NCI-H2227 (cell line): ENCODE results near the gene VPS35L.
A peak's percentile ranks its signal among the peaks of the same experiment; 100 is the strongest.
"Not testable (repeated sequence)": the region's sequence is repeated elsewhere in the genome, so short reads cannot be mapped to it uniquely, and the experiment has no call there.

Experiments used
- DNase-seq: peaks from one replicate; lab custom pipeline; 2025; ENCODE audit not compliant: unreplicated experiment; lab: John Stamatoyannopoulos, UW

Gene VPS35L

DNA sequence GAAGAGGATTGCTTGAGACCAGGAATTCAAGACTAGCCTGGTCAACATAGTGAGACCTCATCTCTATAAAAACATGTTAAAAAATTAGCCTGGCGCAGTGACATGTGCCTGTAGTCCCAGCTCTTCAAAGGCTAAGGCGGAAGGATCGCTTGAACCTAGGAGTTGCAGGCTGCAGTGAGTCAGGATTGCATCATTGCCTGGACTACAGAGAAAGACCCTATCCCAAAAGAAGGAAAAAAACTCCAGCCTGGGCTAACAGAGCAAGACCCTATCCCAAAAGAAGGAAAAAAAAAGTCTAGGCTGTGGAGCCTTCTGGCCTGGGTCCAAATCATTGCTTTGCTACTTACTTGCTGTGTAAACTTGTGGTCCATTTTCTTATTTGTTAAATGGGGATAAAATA, 26.8 kb upstream of the VPS35L start:
- DNase-seq: no peak

DNA sequence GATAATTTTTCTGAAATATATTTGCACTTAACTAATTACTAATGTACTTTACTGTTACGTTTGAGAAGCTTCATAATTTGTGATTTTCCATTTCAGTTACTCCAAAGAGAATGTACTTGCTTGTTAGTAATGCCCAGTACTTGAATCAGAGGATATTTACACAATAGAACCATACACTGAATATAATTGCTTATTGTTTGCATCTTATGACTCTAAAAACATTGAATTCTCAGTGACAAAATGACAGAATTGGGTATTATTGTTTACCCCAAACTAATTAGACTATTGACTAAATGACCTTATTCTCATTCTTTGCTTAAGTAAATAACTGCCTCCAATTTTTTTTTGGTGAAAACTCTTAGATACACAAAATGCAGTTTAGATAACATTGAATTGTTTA, 22.9 kb upstream of the VPS35L start:
- no peak for DNase-seq

DNA sequence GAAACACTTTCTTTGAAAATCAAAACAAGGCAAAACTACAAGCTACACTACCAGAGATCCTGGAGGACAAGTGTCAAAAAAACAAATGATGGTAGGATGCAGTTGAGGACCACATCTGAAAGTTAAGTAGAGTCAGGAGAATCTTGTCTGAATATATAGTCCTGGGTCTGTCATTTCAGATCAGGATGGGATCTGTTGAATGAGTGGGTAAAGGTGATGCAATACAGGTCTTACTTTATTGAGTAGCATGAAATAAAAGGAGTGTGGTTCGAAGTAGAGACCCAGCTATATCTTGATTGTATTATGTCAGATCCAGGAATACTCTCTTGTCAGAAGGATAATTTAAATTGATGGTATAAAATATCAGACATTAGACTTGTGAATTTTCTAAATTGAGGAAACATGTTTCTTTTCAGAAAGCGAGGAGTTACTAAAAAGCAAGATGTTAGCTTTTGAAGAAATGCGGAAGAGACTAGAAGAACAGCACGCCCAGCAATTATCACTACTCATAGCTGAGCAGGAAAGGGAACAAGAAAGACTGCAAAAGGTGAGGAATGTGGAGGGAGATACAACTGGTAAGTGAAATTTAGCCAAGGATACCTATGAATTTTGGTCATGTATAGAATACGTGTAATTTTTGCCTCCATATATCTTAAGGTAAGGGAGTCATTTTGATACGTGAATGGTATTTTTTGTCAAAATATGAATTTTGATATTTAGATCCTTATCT, 15.1 kb upstream of the VPS35L start:
- no peak for DNase-seq

DNA sequence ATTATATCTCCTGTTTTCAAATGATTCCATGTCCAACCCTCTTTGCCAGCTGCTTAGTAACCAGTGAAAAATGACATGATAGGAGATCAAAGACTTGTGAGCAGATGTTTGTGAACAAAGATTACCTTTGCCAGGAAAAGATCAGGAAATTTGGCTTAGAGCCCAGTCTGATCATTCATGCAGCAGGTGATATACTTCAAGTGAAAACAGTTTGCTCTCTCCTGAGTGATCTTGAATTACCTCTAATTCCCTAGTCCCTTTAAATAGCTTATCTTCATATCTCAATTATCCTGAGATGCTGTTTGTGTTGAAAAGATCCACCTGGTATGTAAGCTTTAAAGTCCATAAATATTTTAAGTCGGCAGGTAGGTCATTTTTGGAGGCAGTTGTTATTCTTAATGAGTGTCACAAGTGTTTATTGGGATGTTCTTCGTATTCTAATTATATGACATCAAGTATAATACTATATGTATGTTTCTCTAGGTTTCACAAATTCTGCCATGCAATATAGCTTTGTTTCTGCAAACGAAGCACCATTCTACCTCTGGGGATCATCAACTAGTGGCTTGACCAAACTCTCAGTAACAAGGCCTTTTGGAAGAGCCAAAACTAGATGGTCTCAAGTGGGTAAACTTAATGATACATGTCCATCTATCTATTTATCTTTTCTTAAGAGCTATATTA, 13.2 kb upstream of the VPS35L start:
- DNase-seq: peak; percentile 75

DNA sequence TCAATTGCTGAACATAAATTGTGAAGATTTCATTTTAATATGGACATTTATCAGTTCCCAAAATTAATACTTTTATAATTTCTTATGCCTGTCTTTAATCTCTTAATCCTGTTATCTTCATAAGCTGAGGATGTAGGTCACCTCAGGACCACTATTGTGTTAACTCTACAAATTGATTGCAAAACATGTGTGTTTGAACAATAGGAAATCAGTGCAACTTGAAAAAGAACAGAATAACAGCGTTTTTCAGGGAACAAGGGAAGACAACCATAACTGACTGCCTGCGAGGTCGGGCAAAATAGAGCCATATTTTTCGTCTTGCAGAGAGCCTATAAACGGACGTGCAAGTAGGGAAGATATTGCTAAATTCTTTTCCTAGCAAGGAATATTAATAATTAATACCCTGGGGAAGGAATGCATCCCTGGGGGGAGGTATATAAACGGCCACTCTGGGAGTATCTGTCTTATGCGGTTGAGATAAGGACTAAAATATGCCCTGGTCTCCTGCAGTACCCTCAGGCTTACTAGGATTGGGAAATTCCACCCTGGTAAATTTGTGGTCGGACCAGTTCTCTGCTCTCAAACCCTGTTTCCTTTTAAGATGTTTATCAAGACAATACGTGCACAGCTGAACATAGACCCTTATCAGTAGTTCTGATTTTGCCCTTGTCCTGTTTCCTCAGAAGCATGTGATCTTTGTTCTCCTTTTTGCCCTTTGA, 12.1 kb upstream of the VPS35L start:
- not testable (repeated sequence) for DNase-seq

DNA sequence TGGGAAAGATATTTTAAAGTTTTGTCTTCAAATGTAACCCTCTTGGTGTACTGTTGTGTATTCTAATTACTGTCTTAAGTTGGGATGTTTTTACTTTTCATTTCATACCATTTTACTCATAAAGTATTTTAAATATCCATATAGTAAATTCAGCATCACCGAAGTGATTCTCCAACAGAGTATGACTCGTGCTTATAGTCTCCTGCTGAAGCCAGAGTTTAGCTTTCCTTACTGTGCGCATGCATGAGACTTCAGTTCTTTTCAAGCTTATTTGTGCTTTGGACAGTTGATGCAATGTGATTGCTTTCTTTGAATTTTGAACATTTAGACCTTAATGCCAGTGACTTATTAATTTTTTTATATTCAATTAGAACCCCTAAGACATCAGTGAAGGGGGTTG, 7.4 kb upstream of the VPS35L start:
- DNase-seq: no peak

DNA sequence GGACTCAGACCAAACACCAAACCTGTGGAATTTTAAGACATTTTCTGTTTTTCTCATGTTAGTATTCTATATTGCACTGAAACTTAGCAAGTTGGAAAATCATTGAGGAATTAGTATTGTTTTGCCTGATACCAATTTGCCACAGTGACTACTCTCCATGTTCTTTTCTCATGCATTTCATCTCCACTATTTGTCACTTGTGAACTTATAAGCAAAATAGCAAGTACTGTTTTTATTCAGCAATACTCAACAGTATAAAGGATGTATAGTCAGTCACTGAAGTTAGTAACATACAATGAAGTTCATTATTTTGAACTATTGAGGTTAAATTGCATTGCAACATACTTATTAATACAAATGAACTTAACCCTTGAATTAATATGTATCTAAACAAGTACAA, 5.8 kb upstream of the VPS35L start:
- DNase-seq: no peak

DNA sequence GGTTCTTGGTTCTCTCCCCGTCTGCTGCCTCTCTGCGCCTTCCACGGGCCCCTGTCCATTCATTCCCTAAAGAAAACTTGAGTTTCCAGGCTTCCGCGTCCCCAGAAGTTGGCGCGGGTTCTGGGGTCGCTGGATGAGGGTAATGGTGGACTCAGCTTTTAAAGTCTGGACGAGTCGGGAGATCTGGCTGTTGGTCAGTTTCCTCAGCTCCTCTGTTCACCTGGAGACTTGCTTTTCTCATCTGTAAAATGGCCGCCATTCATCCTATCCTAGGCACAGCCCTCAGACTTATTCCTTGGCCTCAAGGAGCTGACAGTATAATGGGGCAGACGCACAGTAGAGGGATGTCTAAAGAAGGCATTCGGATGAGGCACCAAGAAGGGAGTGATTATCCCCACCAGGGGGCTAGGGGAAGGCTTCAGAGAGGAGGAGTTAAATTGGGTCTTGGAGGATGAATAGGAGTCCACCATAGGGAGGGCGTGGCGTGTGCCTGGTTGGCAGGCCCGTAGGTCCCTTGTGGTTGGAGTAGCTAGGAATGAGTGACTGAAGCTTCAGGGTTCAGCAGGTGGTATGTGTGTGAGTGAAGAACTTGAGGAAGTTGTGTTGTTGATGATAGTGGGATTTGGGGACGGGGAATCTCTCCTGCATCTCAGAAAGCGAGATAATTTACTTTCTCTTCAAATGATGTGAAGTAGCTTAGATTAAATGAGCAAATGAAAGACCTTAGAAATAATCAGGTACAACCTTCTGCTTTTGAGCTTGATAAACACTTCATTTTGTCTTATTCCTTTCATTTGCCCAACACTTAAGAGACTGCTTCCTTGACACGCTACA, 652 bp downstream of the VPS35L start:
- DNase-seq: peak; percentile 56

DNA sequence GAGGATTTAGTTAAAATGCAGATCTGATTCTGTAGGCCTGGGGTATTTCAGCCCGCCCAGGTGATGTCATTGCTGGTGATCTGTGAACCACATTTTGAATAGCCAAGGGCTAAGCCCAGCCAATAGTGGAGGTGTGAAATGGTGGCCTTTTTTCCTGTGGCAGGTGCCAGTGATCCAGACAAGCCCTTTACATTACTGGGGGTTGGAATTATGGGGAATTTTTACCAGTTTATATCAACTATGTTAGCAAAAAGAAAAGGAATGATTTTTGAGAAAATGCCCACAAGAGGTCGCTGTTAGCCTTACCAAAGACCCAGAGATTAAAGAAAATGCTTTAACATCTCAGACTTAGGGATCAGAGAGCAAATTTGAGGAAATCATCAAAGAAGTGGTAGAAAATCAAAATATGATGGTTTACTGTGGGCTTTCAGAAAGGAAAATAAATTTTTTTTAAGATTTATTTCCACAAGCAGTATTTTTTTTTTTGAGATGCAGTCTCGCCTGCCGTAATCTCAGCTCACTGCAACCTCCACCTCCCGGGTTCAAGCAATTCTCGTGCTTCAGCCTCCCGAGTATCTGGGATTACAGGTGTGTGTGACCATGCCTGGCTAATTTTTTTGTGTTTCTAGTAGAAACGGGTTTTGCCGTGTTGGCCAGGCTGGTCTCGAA, 3.9 kb downstream of the VPS35L start:
- peak; percentile 59 for DNase-seq

DNA sequence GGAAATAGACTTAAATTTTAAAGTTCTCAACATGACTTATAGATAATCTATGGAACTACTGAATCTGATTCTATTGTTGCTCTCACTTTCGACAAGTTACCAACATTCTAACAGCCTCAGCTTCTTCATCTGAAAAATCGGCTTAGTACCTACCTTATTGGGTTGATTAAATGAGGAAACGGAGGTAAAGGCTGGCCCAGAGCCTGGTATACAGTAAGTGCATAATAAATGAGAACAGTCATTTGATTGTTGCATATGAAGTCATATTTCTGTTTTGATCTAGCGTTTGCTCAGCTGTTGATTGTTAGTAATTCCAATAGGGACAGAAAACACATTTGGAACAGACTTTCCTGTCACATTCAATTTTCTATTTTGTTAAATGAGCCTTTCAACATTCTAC, 4.6 kb downstream of the VPS35L start:
- no peak for DNase-seq

DNA sequence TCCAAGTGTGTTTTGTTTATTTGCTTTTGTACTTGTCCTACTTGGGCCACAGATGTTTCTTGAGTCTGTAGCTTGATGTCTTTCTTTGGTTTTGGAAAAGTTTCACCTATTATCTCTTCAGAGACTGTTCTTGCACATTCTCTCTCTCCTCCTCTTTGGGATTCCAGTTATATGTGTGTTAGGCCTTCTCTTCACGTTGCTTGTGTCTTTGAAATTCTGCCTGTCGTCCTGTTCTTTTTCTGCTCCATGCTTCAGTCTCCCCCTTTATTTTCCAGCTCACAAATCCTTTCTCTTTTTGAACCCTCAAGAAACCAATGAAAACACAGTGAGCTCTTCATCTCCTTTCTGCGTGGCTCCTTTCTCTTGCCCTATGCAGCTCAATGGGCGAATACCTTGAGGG, 7.9 kb downstream of the VPS35L start:
- DNase-seq: no peak

DNA sequence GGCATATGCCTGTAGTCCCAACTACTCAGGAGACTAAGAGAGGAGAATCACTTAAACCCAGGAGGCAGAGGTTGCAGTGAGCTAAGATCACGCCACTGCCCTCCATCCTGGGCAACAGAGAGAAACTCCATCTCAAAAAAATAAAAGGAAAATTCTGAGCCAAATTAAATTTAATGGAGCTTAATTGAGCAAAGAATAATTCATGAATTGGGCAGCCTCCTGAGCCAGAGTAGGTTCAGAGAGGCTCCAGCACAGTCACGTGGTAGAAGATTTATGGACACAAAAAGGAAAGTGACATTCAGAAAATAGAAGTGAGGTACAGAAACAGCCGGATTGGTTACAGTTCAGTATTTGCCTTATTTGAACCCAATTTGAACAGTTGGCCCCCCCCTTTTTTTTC, 10.9 kb downstream of the VPS35L start:
- DNase-seq: no peak

DNA sequence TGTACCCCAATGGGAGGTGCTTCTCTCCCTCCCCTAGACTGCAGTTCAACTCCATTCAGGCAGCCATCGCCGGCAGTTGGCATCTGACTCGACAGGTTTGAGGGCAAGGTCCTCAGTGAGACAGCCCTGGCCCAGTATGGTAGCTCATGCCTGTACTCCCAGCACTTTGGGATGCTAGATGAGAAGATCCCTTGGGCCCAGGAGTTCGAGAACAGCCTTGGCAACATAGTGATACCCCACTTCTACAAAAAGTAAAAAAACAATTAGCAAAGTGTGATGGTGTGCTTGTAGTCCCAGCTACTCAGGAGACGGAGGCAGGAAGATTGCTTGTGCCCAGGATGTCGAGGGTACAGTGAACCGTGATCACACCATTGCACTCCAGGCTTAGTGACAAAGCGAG, 12.1 kb downstream of the VPS35L start:
- no peak for DNase-seq

DNA sequence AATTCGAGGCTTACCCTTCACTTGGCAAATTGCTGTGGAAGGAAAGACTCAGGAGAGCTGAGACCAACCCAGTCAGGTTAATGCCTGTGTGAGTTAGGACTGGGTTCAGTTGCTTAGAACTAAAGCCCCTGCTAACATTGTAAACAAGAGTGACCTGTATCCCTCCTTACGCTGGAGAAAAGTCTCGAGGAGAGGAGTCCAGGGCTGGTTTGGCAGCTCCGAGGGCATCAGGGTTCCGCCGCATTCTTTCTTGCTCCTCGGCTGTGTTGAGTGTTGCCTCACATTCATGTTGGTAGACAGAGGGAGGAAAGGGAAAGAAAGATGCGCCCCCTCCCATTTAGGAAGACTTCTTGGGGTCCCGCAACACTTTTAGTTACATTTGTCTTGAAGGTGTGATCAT, 18.5 kb downstream of the VPS35L start:
- no peak for DNase-seq

DNA sequence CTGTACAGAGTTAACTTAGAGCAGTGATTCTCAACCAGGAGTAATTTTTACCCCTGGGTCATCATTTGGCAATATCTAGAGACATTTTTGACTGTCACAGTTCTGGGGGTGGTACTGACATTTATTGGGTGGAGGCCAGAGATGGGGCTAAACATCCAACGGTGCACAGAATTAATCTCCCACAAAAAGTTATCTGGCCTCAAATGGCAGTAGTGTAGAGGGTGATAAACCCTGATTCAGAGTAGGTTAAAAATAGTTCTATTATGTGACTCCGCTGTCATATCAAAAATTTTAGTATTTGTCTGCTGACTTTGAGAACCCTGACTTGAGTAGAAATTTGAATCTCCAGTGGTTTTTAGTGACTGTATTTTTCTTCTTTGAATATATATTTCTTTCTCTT, 19.1 kb downstream of the VPS35L start:
- no peak for DNase-seq

DNA sequence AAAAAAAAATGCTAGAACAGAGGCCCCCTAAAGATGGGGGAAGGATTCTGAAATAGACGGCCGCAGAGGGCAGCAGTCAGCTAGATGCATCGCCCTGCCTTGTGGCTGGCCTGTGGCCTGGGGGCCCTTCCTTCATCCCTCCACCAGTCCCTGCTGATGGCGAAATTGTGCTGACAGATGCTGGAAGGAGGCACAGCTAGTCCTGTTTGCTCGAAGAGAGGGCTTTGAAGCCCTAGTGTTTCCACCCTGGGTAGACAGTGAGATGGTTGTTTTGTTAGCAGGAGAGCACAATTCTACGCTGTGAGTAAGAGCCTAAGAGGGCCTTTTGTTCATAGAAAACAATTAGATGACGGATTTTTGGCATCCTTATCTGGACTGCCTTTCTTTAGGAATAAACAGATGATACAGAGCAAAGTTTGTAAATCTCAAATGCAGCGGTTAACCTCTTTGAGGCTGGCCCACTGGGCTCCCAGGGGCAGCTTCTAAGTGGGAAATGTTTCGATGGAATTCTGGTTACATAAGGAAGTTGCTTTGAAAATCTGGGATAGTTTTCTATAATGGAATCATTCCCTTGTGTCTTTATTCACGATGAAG, 23.0 kb downstream of the VPS35L start:
- DNase-seq: no peak

DNA sequence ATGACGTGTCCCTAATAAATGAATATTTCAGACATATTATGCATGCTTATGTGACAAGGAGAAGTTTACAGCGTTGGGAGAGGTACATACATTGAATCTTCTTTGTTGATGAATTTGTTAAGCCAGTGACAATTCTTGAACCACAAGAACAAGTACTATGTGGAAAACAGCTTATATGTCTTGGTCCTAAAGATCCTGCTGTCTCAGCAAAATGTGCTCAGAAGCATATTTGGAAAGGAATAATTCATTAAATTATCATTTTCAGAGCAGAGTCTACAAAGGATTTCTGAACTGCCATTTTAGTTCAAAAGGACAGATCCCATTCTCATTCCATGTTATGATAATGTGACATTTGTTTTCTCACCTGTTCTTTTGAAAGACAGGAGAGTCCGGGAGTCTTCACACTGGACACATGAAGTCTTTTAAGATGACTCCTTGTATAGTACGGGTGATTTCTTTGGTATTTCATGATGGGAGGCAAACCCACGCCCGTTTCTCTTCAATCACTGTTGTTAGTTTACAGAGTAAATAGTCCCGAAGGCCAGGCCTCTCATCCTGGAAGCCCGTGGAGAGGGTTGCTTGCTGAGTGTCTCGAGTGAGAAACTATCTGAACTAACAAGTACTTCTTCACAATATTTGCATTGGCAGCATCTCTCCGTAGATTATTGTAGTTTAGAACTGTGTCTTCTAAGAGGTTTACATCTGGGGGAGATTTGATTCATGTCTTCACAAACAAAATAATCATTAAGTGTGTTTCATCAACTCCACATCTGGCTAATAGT, 26.7 kb downstream of the VPS35L start:
- no peak for DNase-seq

DNA sequence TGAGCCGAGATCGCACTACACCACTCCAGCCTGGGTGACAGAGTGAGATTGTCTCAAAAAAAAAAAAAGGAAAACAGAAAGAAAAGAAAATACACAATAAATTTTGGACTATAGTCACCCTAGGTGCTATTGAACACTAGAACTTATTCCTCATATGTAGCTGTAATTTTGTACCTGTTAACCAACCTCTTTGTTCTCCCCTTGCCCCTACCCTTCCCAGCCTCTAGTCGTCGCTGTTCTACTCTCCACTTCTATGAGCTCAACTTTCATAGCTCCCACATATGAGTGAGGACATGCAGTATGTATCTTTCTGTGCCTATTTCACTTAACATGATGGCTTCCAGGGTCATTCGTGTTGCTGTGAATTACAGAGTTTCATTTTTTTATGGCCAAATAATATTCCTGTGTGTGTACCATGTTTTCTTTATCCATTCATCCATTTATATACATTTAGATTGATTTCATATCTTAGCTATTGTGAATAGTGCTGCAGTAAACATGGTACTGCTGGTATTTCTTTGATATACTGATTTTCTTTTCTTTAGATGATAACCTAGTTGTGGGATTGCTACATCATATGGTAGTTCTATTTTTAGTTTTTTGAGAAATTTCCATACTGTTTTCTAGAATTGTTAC, 28.3 kb downstream of the VPS35L start:
- DNase-seq: peak; percentile 69

DNA sequence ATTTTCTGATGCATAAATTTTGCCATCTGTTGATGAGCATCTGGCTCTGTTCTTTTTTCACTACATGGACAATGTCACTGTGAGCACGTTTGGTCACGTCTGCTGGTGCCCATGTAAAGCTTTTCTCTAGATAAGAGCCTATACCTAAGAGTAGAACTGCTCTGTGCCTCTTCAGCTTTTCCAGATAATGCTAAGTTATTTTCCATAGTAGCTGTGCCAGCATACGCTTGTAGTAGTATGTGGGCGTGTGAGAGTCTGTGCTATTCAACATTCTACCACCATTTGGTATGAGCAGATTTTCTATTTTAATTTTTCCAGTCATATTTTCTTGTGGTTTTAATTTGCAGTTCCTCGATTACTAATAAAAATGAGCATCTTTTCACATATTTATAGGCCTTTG, 33.2 kb downstream of the VPS35L start:
- no peak for DNase-seq
